ENCODE data around the gene ANKH.
"Not testable (repeated sequence)": the region's sequence is repeated elsewhere in the genome, so short reads cannot be mapped to it uniquely, and the experiment has no call there.

The ANKH gene

GRCh38 chr5:14871214-14872069 lies at the start of gene ANKH:
ANKH (minus strand) TSS chr5:14871778; CDS start chr5:14871447, 331 bp downstream.
- peak; percentile 86 to 87 for DNase-seq

- DNase-seq: no peak
Measured at GRCh38 chr5:14920121-14920520, 48.5 kb upstream of the ANKH start.

DNA sequence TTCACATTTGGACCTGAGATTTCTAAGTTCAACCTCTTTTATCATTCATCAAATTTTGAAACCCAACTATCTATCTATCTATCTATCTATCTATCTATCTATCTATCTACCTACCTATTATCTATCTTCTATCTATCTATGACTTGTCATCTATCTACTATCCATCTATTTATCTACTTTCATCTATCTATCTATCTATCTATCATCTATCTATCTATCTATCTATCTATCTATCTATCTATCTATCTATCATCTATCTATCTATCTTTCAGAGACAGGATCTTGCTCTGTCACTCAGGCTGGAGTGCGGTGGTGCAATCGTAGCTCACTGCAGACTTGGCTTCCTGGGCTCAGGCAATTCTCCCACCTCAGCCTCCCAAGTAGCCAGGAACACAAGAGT lies 47.5 kb upstream of the ANKH start:
- DNase-seq: not testable (repeated sequence)

DNA sequence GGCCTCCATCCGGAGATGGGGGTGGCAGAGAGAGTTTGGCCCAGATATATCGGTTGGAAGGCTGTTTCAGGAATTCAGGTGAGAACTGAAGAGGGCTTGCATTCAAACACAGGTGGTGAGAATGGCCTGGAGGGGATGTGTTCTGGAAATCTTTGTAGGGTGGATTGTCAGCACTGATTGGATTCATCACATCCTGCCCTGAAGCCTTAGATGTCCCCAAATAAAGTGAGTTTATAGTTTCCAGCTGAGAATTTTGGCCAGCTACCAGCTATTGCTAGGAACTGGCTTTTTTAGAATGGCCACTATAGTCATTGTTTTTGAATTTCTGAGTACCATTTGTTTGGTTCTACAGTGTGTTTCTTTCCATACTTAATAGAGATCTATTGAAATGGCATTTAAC lies 46.1 kb upstream of the ANKH start:
- DNase-seq: no peak

GRCh38 chr5:14915291-14915952 lies 43.8 kb upstream of the ANKH start:
- no peak for DNase-seq

GRCh38 chr5:14914623-14915260 lies 43.2 kb upstream of the ANKH start:
- DNase-seq: no peak

GRCh38 chr5:14914193-14914592 lies 42.6 kb upstream of the ANKH start:
- DNase-seq: no peak

DNA sequence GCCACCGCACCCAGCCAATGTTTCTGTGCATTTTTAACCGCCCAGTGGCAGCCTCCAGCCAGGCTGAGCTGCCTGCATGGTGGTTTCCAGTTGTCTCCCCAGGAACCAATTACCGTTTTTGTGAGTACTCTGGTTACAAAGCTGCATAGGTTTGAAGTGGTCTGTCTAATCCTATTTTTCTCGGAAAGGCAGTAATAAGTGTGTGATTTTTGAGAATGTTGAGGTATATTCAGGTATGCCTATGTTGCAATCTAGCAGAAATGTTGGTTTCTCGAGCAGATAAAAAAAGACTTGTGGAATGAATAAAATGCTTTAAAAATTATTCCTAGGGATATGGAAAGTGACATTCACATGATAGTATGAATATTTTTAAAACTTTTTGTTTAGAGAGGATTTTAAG lies 41.5 kb upstream of the ANKH start:
- no peak for DNase-seq

GRCh38 chr5:14912206-14912605 lies 40.6 kb upstream of the ANKH start:
- no peak for DNase-seq

DNA sequence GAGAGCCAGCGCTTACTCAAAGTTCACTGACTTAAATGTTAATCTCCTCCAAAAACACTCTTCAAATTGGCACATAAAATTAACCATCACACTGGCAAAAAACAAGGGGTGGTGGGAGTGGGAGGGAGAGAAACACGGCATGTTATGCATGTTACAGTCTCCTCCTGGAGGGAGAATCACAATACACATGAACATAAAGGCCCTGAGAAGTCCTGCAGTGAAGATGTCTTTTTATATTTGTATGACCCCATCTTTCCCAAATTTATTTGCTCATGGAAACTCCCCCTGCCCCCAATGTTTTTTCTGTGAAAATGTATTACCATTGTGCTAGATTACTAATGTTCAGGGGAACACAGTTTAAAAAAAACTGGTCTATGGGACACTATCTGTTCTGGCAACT lies 37.8 kb upstream of the ANKH start:
- DNase-seq: no peak

- no peak for DNase-seq
Measured at GRCh38 chr5:14908172-14908571, 36.6 kb upstream of the ANKH start.

GRCh38 chr5:14906628-14907027 lies 35.0 kb upstream of the ANKH start:
- DNase-seq: no peak

- DNase-seq: no peak
Measured at GRCh38 chr5:14902826-14903560, 31.4 kb upstream of the ANKH start.

DNA sequence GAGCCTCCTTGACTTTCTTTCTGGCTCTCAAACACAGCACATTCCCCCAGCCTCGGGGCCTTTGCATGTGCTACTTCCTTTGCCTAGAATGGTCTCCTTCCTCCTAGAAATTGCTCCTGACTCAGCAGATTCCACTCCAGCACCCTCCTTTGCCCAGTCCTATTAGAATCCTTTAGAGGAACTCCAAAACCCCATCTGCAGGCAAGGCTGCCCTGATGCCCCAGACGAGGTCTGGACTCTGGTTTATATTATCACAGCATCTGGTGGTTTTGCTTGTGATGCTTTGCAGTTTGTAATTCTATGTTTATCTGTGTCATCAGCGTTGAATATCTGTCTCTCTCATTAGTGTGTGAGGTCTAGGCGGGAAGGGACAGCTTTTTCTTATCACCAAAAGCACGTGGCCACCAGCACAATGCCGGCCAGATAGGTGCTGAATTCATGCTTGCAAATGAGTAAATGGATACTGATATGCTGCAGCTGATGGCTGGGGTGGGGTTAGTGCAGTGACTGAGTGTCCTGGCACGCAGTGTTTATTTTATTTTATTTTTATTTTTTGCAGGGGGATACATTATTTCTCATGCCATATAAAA lies 30.0 kb upstream of the ANKH start:
- DNase-seq: no peak

DNA sequence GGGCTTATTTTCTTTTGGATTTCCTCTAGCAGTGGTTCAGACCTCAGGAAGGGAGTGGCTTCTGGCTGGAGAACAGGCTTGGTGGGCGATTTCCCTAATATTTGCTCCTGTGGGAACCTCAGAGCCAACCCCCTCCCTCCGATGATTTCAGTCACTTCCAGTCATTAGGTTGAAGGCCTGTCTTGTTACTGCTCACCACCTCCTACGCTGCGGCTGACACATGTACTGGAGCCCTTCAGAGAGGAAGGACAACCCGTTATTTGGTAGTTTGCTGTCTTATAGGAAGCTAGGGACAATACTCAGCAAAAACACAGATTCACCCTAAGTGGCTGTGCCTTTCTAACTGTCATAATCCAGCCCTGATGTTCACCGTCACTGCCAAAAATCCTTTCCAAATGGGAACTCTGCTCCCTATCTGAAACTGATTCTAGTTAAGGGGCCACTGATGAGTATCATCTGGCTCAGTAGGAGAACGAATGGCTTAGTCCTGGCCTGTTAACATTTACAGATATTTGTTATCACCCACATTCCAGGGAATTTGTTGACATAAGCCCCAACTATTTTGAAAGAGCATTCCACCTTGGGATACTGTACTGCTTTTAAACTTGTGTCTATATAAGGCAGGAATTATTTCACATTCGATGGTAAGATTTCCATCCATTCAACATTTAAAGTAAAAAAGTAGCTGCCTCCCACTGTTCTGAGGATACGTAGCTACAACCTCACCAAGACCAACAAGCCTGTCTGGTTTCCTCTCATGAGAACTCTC lies 29.3 kb upstream of the ANKH start:
- no peak for DNase-seq

- no peak for DNase-seq
Measured at GRCh38 chr5:14896131-14896530, 24.6 kb upstream of the ANKH start.

DNA sequence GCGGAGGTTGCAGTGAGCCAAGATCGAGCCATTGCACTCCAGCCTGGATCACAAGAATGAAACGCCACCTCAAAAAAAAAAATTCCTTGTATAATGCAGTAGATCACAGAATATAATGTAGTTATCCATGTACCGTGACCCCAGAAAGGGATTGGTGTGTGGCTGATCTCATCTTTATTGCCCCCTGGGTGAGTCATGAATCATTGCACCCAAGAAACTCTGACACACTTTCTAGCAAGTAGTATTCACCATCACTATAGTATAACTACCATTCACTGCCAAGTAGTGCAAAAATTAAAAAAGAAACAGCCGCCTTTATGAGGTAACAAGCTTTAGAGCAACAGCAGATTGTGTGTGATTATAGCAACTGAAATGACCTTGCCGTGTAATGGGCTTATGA lies 23.7 kb upstream of the ANKH start:
- DNase-seq: peak in 1 of 2 donors; percentile 12

GRCh38 chr5:14894748-14895147 lies 23.2 kb upstream of the ANKH start:
- no peak for DNase-seq

DNA sequence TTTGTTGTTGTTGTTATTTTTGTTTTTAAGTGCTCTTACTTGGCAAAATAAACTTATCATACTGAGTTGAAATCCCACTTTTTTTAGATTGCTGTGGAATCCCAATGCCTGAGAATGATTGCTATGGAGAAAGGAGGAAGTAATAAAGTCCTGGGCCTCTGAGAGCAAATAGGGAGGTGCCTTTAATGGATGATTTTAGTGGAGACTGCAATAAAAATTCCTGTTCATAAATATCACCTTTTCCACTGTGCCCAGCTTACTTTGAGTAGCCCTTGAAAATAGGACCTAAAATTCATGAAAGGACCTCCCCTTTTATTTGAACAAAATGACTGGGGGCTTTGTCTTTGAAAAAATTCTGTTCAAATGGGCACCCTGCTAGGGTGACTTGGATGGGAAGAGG lies 21.8 kb upstream of the ANKH start:
- DNase-seq: no peak

DNA sequence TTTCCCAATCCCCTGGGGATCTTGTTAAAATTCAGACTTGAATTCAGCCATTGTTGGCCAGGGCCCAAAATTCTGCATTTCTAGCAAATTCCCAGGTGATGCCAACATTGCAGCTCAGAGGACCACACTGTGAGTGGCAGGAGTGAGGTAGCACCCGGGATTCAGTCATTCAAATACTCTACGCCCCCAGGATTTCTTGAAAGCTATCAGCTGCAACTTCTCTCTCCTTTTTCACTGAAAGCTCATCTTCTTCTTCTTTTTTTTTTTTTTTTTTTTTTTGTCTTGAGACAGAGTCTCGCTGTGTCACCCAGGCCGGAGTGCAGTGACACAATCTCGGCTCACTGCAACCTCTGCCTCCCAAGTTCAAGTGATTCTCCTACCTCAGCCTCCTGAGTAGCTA lies 19.3 kb upstream of the ANKH start:
- no peak for DNase-seq

DNA sequence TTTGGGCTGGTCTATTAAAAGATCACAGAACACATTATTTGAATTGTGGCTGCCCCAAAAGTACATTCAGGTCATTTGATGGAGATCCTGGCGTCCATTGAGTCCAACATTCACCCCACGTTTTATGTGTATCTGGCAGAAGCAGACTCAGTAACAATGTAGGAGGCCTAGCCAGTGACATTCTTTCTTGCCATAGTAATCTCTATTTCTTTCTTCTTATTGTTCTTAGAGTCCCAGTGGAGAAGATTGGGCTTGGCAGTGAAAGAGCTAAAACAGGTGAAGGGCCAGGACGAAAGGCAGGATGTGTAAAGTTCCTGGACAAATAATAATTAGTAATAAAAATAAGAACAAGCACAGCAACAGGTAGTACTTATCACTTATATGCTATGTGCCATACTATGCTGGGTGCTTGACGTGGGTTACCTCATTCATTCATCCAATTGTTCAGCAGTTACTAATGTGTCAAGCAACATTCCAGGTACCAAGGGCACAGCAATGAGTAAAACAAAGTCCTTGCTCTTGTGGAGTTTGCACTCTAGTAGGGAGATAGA lies 12.6 kb upstream of the ANKH start:
- DNase-seq: no peak

Data from CD4-positive, alpha-beta T cell treated with Interleukin-1 beta for 1 hour (primary cell).